Subcutaneous adipose tissue (tissue), 4 donors: ENCODE results near the gene FCRL5. TPM values are rescaled to one million over a fixed set of nuclear protein-coding genes. Genes with fewer than 3 reads are reported as not detected.

Experiments used
- CTCF ChIP-seq: fragments of 450-650 bp; IDR thresholded peaks from one replicate; pipeline ENCODE4 v1.5.1; 2016; ENCODE audit warnings: low read depth, mild to moderate bottlenecking, control low read depth, antibody characterized with exemption, moderate library complexity
- total RNA-seq, 4 donors: library from RNA; depleted of rRNA; stranded (reverse); fragments of >200 nt; gene quantifications; one replicate each; pipeline ENCODE4 v1.1.0, GENCODE V29; 2016

FCRL5 gene
- total RNA-seq, 4 donors from 2014 or later: under 0.01 to 0.34 TPM; not detected in 2

GRCh38 chr1:157485793-157486192 lies 66.5 kb downstream of the FCRL5 start:
- TF ChIP-seq CTCF: no peak

GRCh38 chr1:157484573-157484972 lies 67.7 kb downstream of the FCRL5 start:
- no peak for TF ChIP-seq CTCF

- TF ChIP-seq CTCF: no peak
These were observed 68.7 kb downstream of the FCRL5 start for GRCh38 chr1:157483635-157484034.

- TF ChIP-seq CTCF: no peak
These were observed 69.6 kb downstream of the FCRL5 start for GRCh38 chr1:157482717-157483116.

- no peak for TF ChIP-seq CTCF
These were observed 70.1 kb downstream of the FCRL5 start for GRCh38 chr1:157482174-157482573.

- no peak for TF ChIP-seq CTCF
These were observed 74.3 kb downstream of the FCRL5 start for GRCh38 chr1:157478030-157478429.

- TF ChIP-seq CTCF: no peak
These were observed 74.9 kb downstream of the FCRL5 start for GRCh38 chr1:157477419-157477818.
